Measurements from ENCODE around the gene CCDC80. TPM values are rescaled to one million over a fixed set of nuclear protein-coding genes. Genes with fewer than 3 reads are reported as not detected.
"Not testable (repeated sequence)": the region's sequence is repeated elsewhere in the genome, so short reads cannot be mapped to it uniquely, and the experiment has no call there.

Gene CCDC80
- total RNA-seq, 2 experiments from 2014 or later, result 0.25 to 0.40 TPM

GRCh38 chr3:112675943-112676535, 35.1 kb upstream of the CCDC80 start:
- peak overlapping the region; percentile 94 for H3K27ac Mint-ChIP-seq
- ChIA-PET POLR2A (interaction anchor here (0.6 to 2.1 kb wide), 13 partner anchors 8 to 343 kb away, joined by 3 to 12 read pairs (median 5); partner anchors contain the start of genes CD200R1 and GTPBP8), CTCF (interaction anchor here (0.8 to 2.0 kb wide), 9 partner anchors 7 to 315 kb away, joined by 3 to 12 read pairs (median 4); partner anchors contain the start of gene GTPBP8)
- H3K9me3 Mint-ChIP-seq, result no peaks in the 10 kb centered on the region
- no peak for DNase-seq
- H3K27me3 Mint-ChIP-seq, result no peaks in the 10 kb centered on the region
- H3K4me1 Mint-ChIP-seq, result peaks cover 76% of the 10 kb centered on the region
- peak overlapping the region; percentile 38 for H3K4me3 Mint-ChIP-seq
- H3K36me3 Mint-ChIP-seq (ENCODE audit: low read depth), result peaks cover 17% of the 10 kb centered on the region

- ChIA-PET CTCF (no interaction called here), POLR2A (no interaction called here)
- no peak for DNase-seq
- H3K27me3 Mint-ChIP-seq, result no peaks in the 10 kb centered on the region
- no peak overlapping the region for H3K4me3 Mint-ChIP-seq
- H3K4me1 Mint-ChIP-seq, result peaks cover 82% of the 10 kb centered on the region
- H3K9me3 Mint-ChIP-seq, result no peaks in the 10 kb centered on the region
- H3K36me3 Mint-ChIP-seq (ENCODE audit: low read depth), result peaks cover 17% of the 10 kb centered on the region
- H3K27ac Mint-ChIP-seq, result peak overlapping the region; percentile 32
Measured at GRCh38 chr3:112675349-112675748, 34.4 kb upstream of the CCDC80 start.

- ChIA-PET CTCF (interaction anchor here (0.9 to 1.2 kb wide), 3 partner anchors 62 to 306 kb away, joined by 3 to 5 read pairs (median 3); no protein-coding TSS in a partner anchor), POLR2A (interaction anchor here (1.1 to 1.5 kb wide), 3 partner anchors 30 to 175 kb away, joined by 3 to 5 read pairs (median 3); no protein-coding TSS in a partner anchor)
- DNase-seq, result peak; percentile 33
- Mint-ChIP-seq H3K4me1 (peaks cover 85% of the 10 kb centered on the region), H3K27ac (peak overlapping the region; percentile 95), H3K27me3 (no peaks in the 10 kb centered on the region), H3K4me3 (peak overlapping the region; percentile 5), H3K36me3 (ENCODE audit: low read depth) (peaks cover 10% of the 10 kb centered on the region), H3K9me3 (no peaks in the 10 kb centered on the region)
Measured at GRCh38 chr3:112672716-112673541, 32.0 kb upstream of the CCDC80 start.

- no peak for DNase-seq
- Mint-ChIP-seq H3K4me3 (peak overlapping the region; percentile 5), H3K27ac (peak overlapping the region; percentile 95), H3K27me3 (no peaks in the 10 kb centered on the region), H3K4me1 (peaks cover 83% of the 10 kb centered on the region), H3K9me3 (no peaks in the 10 kb centered on the region), H3K36me3 (ENCODE audit: low read depth) (peaks cover 6% of the 10 kb centered on the region)
- ChIA-PET CTCF (interaction anchor here (1.1 kb wide), 1 partner anchor 29 kb away, joined by 8 read pairs; no protein-coding TSS in a partner anchor), POLR2A (interaction anchor here (1.1 to 1.5 kb wide), 5 partner anchors 17 to 176 kb away, joined by 3 to 5 read pairs (median 3); partner anchors contain the start of genes ATG3 and SLC35A5)
Measured at GRCh38 chr3:112671930-112672715, 31.2 kb upstream of the CCDC80 start.

- ChIA-PET CTCF (no interaction called here), POLR2A (interaction anchor here (1.3 to 1.5 kb wide), 2 partner anchors 16 to 23 kb away, joined by 3 to 4 read pairs; no protein-coding TSS in a partner anchor)
- H3K9me3 Mint-ChIP-seq, result no peaks in the 10 kb centered on the region
- H3K27ac Mint-ChIP-seq, result peak overlapping the region; percentile 95
- DNase-seq, result no peak
- peaks cover 4% of the 10 kb centered on the region for H3K36me3 Mint-ChIP-seq (ENCODE audit: low read depth)
- H3K4me3 Mint-ChIP-seq, result no peak overlapping the region
- H3K4me1 Mint-ChIP-seq, result peaks cover 70% of the 10 kb centered on the region
- H3K27me3 Mint-ChIP-seq, result no peaks in the 10 kb centered on the region
Measured at GRCh38 chr3:112670824-112671223, 29.9 kb upstream of the CCDC80 start.

GRCh38 chr3:112667599-112667998, 26.7 kb upstream of the CCDC80 start:
- H3K4me3 Mint-ChIP-seq, result no peak overlapping the region

GRCh38 chr3:112665009-112665408, 24.1 kb upstream of the CCDC80 start:
- H3K4me3 Mint-ChIP-seq; H3K27me3 Mint-ChIP-seq; CTCF ChIA-PET; POLR2A ChIA-PET; H3K9me3 Mint-ChIP-seq; DNase-seq; H3K27ac Mint-ChIP-seq; H3K36me3 Mint-ChIP-seq (ENCODE audit: low read depth): not testable (repeated sequence)
- H3K4me1 Mint-ChIP-seq, result peaks cover 14% of the 10 kb centered on the region

More at GRCh38 chr3:112667599-112667998, 26.7 kb upstream of the CCDC80 start:
- Mint-ChIP-seq H3K9me3 (peaks cover 6% of the 10 kb centered on the region), H3K27ac (no peak overlapping the region), H3K27me3 (peaks cover 2% of the 10 kb centered on the region), H3K4me1 (peaks cover 39% of the 10 kb centered on the region), H3K36me3 (ENCODE audit: low read depth) (peaks cover 8% of the 10 kb centered on the region)
- ChIA-PET CTCF (no interaction called here), POLR2A (no interaction called here)
- no peak for DNase-seq

- CTCF ChIA-PET, result interaction anchor here (1.4 to 2.8 kb wide), 3 partner anchors 13 to 323 kb away, joined by 4 to 15 read pairs (median 11); no protein-coding TSS in a partner anchor
- peaks cover 1% of the 10 kb centered on the region for H3K27me3 Mint-ChIP-seq
- POLR2A ChIA-PET, result no interaction called here
- no peaks in the 10 kb centered on the region for H3K9me3 Mint-ChIP-seq
- no peak overlapping the region for H3K27ac Mint-ChIP-seq
- no peaks in the 10 kb centered on the region for H3K36me3 Mint-ChIP-seq (ENCODE audit: low read depth)
- H3K4me1 Mint-ChIP-seq, result peaks cover 11% of the 10 kb centered on the region
- H3K4me3 Mint-ChIP-seq, result no peak overlapping the region
- DNase-seq, result no peak
Measured at GRCh38 chr3:112656043-112656442, 15.1 kb upstream of the CCDC80 start.

- H3K36me3 Mint-ChIP-seq (ENCODE audit: low read depth), result no peaks in the 10 kb centered on the region
- H3K4me3 Mint-ChIP-seq, result no peak overlapping the region
- no peak overlapping the region for H3K27ac Mint-ChIP-seq
- H3K4me1 Mint-ChIP-seq, result peaks cover 11% of the 10 kb centered on the region
- CTCF ChIA-PET, result interaction anchor here (1.0 to 2.8 kb wide), 4 partner anchors 12 to 324 kb away, joined by 4 to 15 read pairs (median 8); no protein-coding TSS in a partner anchor
- H3K9me3 Mint-ChIP-seq, result no peaks in the 10 kb centered on the region
- DNase-seq, result no peak
- POLR2A ChIA-PET, result interaction anchor here (0.6 to 1.2 kb wide), 4 partner anchors 11 to 53 kb away, joined by 3 to 5 read pairs (median 4); no protein-coding TSS in a partner anchor
- H3K27me3 Mint-ChIP-seq, result no peaks in the 10 kb centered on the region
Measured at GRCh38 chr3:112654979-112655378, 14.0 kb upstream of the CCDC80 start.

- CTCF ChIA-PET, result interaction anchor here (1.0 to 2.8 kb wide), 4 partner anchors 12 to 325 kb away, joined by 4 to 15 read pairs (median 8); no protein-coding TSS in a partner anchor
- Mint-ChIP-seq H3K4me3 (no peak overlapping the region), H3K9me3 (no peaks in the 10 kb centered on the region), H3K27me3 (no peaks in the 10 kb centered on the region), H3K36me3 (ENCODE audit: low read depth) (no peaks in the 10 kb centered on the region), H3K4me1 (peaks cover 14% of the 10 kb centered on the region), H3K27ac (no peak overlapping the region)
- POLR2A ChIA-PET, result interaction anchor here (0.6 to 1.2 kb wide), 4 partner anchors 11 to 54 kb away, joined by 3 to 5 read pairs (median 4); no protein-coding TSS in a partner anchor
- no peak for DNase-seq
Measured at GRCh38 chr3:112654492-112654891, 13.5 kb upstream of the CCDC80 start.

GRCh38 chr3:112653881-112654300, 12.9 kb upstream of the CCDC80 start:
- H3K4me1 Mint-ChIP-seq, result peaks cover 20% of the 10 kb centered on the region
- DNase-seq, result no peak
- CTCF ChIA-PET, result interaction anchor here (1.0 to 2.8 kb wide), 4 partner anchors 11 to 326 kb away, joined by 4 to 15 read pairs (median 8); no protein-coding TSS in a partner anchor
- POLR2A ChIA-PET, result interaction anchor here (1.2 to 1.3 kb wide), 2 partner anchors 23 to 194 kb away, joined by 3 to 4 read pairs; no protein-coding TSS in a partner anchor
- H3K9me3 Mint-ChIP-seq, result no peaks in the 10 kb centered on the region
- no peaks in the 10 kb centered on the region for H3K27me3 Mint-ChIP-seq
- H3K4me3 Mint-ChIP-seq, result no peak overlapping the region
- H3K27ac Mint-ChIP-seq, result no peak overlapping the region
- H3K36me3 Mint-ChIP-seq (ENCODE audit: low read depth), result no peaks in the 10 kb centered on the region
